ENCODE measurements around the gene MKS1. TPM values are rescaled to one million over a fixed set of nuclear protein-coding genes. Genes with fewer than 3 reads are reported as not detected.

Gene MKS1
- total and polyA plus RNA-seq, 10 of the 15 experiments (the other 5 are each of a cell fraction or from before 2014, with no cell fraction given), result 5.7 to 21.4 (median 13.9) TPM

DNA sequence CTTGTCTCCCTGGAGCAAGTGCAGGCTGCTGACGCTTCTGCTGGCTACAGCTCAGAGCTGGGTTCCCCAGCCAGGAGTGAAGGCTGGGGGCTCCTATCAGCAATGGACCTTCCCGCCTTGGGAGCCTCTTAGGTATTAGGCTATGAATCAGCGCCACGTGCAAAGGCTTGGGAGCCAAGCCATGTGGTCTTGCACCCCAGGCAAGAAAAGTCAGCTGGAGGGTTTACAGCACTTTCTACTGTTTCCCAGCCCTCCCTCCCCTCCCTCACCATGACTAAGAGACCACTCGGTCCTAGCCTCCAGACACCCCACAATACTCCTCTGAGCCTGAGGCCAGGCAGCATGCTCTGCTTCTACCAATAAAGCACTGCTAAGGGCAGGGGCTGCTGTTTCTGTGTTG lies 14.3 kb downstream of the MKS1 start (continued):
- no peak for TF ChIP-seq REST (IDR thresholded peaks at IDR 0.05; ENCODE audit: low read depth, low read length)

DNA sequence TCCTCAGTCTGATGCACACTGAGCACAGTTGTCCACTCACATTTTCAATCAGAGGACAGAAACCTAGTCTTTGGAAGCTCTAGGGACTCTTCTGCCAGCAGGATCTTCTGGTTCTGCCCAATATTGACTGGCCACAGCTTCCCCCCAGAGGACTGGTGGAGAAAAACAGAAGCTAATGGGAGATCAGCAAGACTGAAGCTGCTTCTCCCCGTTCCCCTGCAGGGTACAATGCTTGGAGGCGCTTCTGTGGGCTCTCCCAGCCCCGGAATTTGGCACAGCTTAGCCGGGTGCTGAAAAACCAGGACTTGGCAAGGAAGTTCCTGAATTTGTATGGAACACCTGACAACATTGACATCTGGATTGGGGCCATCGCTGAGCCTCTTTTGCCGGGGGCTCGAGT lies 16.2 kb downstream of the MKS1 start:
- in situ Hi-C loops (cut with MboI), result no loop called here
- intact Hi-C loops (cut with micrococcal nuclease; ENCODE audit: unreplicated experiment), result no loop called here
- TF ChIP-seq RCOR1 (conservative IDR thresholded peaks at IDR 0.05; ENCODE audit: low read depth, low read length) (no peak), EZH2 (IDR thresholded peaks at IDR 0.05; ENCODE audit: borderline replicate concordance, control insufficient read depth, low read depth, low read length) (no peak), CEBPB (IDR thresholded peaks at IDR 0.05; ENCODE audit: borderline replicate concordance in 1 of 2, low read depth in 2 of 2, low read length in 2 of 2) (no peak), TCF7 (IDR thresholded peaks at IDR 0.05; ENCODE audit: borderline replicate concordance) (no peak), SMARCA5 (IDR thresholded peaks at IDR 0.05) (no peak)
- TF ChIP-seq, protein P1, sequence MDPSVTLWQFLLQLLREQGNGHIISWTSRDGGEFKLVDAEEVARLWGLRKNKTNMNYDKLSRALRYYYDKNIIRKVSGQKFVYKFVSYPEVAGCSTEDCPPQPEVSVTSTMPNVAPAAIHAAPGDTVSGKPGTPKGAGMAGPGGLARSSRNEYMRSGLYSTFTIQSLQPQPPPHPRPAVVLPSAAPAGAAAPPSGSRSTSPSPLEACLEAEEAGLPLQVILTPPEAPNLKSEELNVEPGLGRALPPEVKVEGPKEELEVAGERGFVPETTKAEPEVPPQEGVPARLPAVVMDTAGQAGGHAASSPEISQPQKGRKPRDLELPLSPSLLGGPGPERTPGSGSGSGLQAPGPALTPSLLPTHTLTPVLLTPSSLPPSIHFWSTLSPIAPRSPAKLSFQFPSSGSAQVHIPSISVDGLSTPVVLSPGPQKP (IDR thresholded peaks at IDR 0.05; ENCODE audit: low read depth, low read length), result no peak
- TF ChIP-seq, protein P2, sequence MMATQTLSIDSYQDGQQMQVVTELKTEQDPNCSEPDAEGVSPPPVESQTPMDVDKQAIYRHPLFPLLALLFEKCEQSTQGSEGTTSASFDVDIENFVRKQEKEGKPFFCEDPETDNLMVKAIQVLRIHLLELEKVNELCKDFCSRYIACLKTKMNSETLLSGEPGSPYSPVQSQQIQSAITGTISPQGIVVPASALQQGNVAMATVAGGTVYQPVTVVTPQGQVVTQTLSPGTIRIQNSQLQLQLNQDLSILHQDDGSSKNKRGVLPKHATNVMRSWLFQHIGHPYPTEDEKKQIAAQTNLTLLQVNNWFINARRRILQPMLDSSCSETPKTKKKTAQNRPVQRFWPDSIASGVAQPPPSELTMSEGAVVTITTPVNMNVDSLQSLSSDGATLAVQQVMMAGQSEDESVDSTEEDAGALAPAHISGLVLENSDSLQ (IDR thresholded peaks at IDR 0.05), result no peak
- TF ChIP-seq, protein P3, sequence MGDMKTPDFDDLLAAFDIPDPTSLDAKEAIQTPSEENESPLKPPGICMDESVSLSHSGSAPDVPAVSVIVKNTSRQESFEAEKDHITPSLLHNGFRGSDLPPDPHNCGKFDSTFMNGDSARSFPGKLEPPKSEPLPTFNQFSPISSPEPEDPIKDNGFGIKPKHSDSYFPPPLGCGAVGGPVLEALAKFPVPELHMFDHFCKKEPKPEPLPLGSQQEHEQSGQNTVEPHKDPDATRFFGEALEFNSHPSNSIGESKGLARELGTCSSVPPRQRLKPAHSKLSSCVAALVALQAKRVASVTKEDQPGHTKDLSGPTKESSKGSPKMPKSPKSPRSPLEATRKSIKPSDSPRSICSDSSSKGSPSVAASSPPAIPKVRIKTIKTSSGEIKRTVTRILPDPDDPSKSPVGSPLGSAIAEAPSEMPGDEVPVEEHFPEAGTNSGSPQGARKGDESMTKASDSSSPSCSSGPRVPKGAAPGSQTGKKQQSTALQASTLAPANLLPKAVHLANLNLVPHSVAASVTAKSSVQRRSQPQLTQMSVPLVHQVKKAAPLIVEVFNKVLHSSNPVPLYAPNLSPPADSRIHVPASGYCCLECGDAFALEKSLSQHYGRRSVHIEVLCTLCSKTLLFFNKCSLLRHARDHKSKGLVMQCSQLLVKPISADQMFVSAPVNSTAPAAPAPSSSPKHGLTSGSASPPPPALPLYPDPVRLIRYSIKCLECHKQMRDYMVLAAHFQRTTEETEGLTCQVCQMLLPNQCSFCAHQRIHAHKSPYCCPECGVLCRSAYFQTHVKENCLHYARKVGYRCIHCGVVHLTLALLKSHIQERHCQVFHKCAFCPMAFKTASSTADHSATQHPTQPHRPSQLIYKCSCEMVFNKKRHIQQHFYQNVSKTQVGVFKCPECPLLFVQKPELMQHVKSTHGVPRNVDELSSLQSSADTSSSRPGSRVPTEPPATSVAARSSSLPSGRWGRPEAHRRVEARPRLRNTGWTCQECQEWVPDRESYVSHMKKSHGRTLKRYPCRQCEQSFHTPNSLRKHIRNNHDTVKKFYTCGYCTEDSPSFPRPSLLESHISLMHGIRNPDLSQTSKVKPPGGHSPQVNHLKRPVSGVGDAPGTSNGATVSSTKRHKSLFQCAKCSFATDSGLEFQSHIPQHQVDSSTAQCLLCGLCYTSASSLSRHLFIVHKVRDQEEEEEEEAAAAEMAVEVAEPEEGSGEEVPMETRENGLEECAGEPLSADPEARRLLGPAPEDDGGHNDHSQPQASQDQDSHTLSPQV (IDR thresholded peaks at IDR 0.05), result no peak
- TF ChIP-seq, protein P4, sequence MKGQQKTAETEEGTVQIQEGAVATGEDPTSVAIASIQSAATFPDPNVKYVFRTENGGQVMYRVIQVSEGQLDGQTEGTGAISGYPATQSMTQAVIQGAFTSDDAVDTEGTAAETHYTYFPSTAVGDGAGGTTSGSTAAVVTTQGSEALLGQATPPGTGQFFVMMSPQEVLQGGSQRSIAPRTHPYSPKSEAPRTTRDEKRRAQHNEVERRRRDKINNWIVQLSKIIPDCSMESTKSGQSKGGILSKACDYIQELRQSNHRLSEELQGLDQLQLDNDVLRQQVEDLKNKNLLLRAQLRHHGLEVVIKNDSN (IDR thresholded peaks at IDR 0.05; ENCODE audit: borderline replicate concordance, extremely low read length, insufficient read depth, low read depth, low read length), result no peak

More for the DNA sequence above, 16.2 kb downstream of the MKS1 start:
- no peaks in the 10 kb centered on the region for H3K79me2 ChIP-seq (ENCODE audit: control insufficient read depth, insufficient read depth, low read length)
- DNase-seq (ENCODE audit: low read depth, low spot score), result no peak
- H3K9me3 ChIP-seq (replicated peaks; ENCODE audit: control insufficient read depth, insufficient read depth, low read length), result no peaks in the 10 kb centered on the region
- ChIA-PET POLR2A (interaction anchor here (0.5 kb wide), 1 partner anchor 25 kb away, joined by 3 read pairs; no protein-coding TSS in a partner anchor), SMC1A (ENCODE audit: uncharacterized antibody, unreplicated experiment) (no interaction called here), RAD21 (ENCODE audit: unreplicated experiment) (no interaction called here), CTCF (interaction anchor here (0.6 to 0.8 kb wide), 2 partner anchors 12 to 244 kb away, joined by 3 read pairs; no protein-coding TSS in a partner anchor)
- no TSS peak for BruUV-seq (replicated peaks)
- H3K27me3 ChIP-seq (replicated peaks in 1 of 2; ENCODE audit: control insufficient read depth in 2 of 2, insufficient read depth in 2 of 2, low read length in 1 of 2), result peaks cover 0 to 4% of the 10 kb centered on the region in 2 experiments; a peak in 1 of 4 replicates
- H2AFZ ChIP-seq (ENCODE audit: control insufficient read depth, low read depth, low read length), result no peak overlapping the region
- WGBS (ENCODE audit: insufficient coverage, insufficient replicate concordance, low lambda C conversion rate, missing lambda C conversion rate), result 57% methylated on average over 7 of the region's 7 CpGs
- H4K20me1 ChIP-seq (ENCODE audit: control insufficient read depth, insufficient read depth), result no peaks in the 10 kb centered on the region
- no peak overlapping the region for H3K9ac ChIP-seq (ENCODE audit: control insufficient read depth, insufficient read depth, low read length)
- H3K27ac ChIP-seq (ENCODE audit: control insufficient read depth, insufficient read depth), result no peak overlapping the region
- no peaks in the 10 kb centered on the region for H3K4me1 ChIP-seq (ENCODE audit: control insufficient read depth, insufficient read depth, low read length)
- peaks cover 0 to 4% of the 10 kb centered on the region in 2 experiments; a peak in 1 of 4 replicates for H3K36me3 ChIP-seq (ENCODE audit: control insufficient read depth in 2 of 2, insufficient read depth in 2 of 2, low read length in 1 of 2)
- no peak for ATAC-seq
- H3K4me2 ChIP-seq (ENCODE audit: control insufficient read depth, insufficient read depth), result no peak overlapping the region
- no peak for FAIRE-seq
- no peak overlapping the region for H3K4me3 ChIP-seq

Measured in GM12878 (cell line).